NCI-H2081 (cell line): Measurements from ENCODE around the gene TM4SF20.
"Not testable (repeated sequence)": the region's sequence is repeated elsewhere in the genome, so short reads cannot be mapped to it uniquely, and the experiment has no call there.

Source experiments
- DNase-seq, 2 experiments: peaks; one replicate each; lab custom pipeline; 2025; lab: John Stamatoyannopoulos, UW

TM4SF20 gene

GRCh38 chr2:227398684-227399670, 19.9 kb upstream of the TM4SF20 start:
- DNase-seq, result no peak

GRCh38 chr2:227397562-227397961, 18.5 kb upstream of the TM4SF20 start:
- DNase-seq, result no peak

GRCh38 chr2:227395556-227395955, 16.4 kb upstream of the TM4SF20 start:
- DNase-seq, result no peak

GRCh38 chr2:227394401-227394800, 15.3 kb upstream of the TM4SF20 start:
- no peak for DNase-seq

- DNase-seq, result no peak
Observed at GRCh38 chr2:227390468-227391256, 11.6 kb upstream of the TM4SF20 start.

GRCh38 chr2:227389661-227390060, 10.6 kb upstream of the TM4SF20 start:
- no peak for DNase-seq

- no peak for DNase-seq
Observed at GRCh38 chr2:227389231-227389630, 10.1 kb upstream of the TM4SF20 start.

- no peak for DNase-seq
Observed at GRCh38 chr2:227388537-227389011, 9.5 kb upstream of the TM4SF20 start.

- DNase-seq, result not testable (repeated sequence)
Observed at GRCh38 chr2:227387583-227387982, 8.5 kb upstream of the TM4SF20 start, which contains the start of gene SCYGR1. Gene SCYGR1, minus strand, starts transcription at chr2:227387949. Its CDS starts 0 bp downstream, at chr2:227387949.

GRCh38 chr2:227386630-227387029, 7.5 kb upstream of the TM4SF20 start:
- DNase-seq, result no peak

- no peak for DNase-seq
Observed at GRCh38 chr2:227383686-227384085, 4.6 kb upstream of the TM4SF20 start.

- not testable (repeated sequence) for DNase-seq
Observed at GRCh38 chr2:227382241-227382835, 3.2 kb upstream of the TM4SF20 start.

- no peak for DNase-seq
Observed at GRCh38 chr2:227378371-227378782, 729 bp downstream of the TM4SF20 start.

GRCh38 chr2:227377467-227378351, 1.4 kb downstream of the TM4SF20 start:
- DNase-seq, result no peak

GRCh38 chr2:227376656-227377396, 2.3 kb downstream of the TM4SF20 start:
- DNase-seq, result no peak

- no peak for DNase-seq
Observed at GRCh38 chr2:227374158-227374557, 4.9 kb downstream of the TM4SF20 start.

- DNase-seq, result no peak
Observed at GRCh38 chr2:227373389-227373788, 5.7 kb downstream of the TM4SF20 start.

- DNase-seq, result no peak
Observed at GRCh38 chr2:227370791-227371312, 8.3 kb downstream of the TM4SF20 start.

- DNase-seq, result no peak
Observed at GRCh38 chr2:227370092-227370491, 9.0 kb downstream of the TM4SF20 start.

GRCh38 chr2:227368574-227368973, 10.5 kb downstream of the TM4SF20 start:
- DNase-seq, result no peak
